ENCODE results near the gene TUBA4A.

DNA sequence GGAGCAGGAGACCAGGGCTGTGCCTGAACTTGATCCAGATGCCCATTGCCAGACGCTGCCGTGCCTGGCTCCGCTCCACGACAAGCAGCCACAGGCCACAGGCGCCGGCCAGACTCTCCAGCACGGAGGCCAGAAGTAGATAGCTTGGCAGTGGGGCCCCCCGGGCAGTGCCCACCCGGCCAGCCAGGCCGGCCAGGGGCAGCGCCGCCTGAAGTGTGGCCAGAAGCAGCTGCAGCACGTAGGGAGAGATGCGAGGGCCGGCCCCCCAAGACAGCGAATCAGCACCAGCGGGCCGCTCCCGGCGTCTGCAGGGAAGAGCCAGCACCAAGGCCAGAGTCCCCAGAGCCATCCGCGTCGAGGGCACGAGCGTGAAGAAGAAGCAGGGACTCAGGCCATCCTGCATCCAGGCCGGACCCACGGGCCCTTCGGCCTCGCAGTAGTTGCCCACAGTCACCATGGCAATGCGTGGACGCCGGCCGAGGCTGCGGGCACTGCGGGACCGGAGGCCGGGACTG, 35.4 kb downstream of the TUBA4A start:
- TF ChIP-seq, protein P1, sequence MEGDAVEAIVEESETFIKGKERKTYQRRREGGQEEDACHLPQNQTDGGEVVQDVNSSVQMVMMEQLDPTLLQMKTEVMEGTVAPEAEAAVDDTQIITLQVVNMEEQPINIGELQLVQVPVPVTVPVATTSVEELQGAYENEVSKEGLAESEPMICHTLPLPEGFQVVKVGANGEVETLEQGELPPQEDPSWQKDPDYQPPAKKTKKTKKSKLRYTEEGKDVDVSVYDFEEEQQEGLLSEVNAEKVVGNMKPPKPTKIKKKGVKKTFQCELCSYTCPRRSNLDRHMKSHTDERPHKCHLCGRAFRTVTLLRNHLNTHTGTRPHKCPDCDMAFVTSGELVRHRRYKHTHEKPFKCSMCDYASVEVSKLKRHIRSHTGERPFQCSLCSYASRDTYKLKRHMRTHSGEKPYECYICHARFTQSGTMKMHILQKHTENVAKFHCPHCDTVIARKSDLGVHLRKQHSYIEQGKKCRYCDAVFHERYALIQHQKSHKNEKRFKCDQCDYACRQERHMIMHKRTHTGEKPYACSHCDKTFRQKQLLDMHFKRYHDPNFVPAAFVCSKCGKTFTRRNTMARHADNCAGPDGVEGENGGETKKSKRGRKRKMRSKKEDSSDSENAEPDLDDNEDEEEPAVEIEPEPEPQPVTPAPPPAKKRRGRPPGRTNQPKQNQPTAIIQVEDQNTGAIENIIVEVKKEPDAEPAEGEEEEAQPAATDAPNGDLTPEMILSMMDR (IDR thresholded peaks at IDR 0.05), result no peak
- TF ChIP-seq POLR2A (IDR thresholded peaks at IDR 0.05), result peak in 1 of 2 donors; percentile 34
